ENCODE results near the gene IL27RA. TPM values are rescaled to one million over a fixed set of nuclear protein-coding genes. Genes with fewer than 3 reads are reported as not detected.

IL27RA gene
- total RNA-seq, 4 donors from 2014 or later: 4.5 to 12.8 (median 6.3) TPM

DNA sequence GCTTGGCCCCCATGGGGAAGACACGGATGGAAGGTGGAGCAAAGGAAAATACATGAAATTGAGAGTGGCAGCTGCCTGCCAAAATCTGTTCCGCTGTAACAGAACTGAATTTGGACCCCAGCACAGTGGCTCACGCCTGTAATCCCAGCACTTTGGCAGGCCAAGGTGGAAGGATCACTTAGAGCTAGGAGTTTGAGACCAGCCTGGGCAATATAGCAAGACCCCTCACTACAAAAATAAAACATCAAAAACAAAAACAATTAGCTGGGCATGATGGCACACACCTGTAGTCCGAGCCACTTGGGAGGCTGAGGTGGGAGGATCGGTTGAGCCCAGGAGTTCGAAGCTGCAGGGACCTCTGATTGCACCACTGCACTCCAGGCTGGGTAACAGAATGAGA, 20.9 kb downstream of the IL27RA start:
- ATAC-seq (ENCODE audit: low FRiP score) (no peak), DNase-seq (ENCODE audit: low spot score) (no peak)
- TF ChIP-seq, protein P1, sequence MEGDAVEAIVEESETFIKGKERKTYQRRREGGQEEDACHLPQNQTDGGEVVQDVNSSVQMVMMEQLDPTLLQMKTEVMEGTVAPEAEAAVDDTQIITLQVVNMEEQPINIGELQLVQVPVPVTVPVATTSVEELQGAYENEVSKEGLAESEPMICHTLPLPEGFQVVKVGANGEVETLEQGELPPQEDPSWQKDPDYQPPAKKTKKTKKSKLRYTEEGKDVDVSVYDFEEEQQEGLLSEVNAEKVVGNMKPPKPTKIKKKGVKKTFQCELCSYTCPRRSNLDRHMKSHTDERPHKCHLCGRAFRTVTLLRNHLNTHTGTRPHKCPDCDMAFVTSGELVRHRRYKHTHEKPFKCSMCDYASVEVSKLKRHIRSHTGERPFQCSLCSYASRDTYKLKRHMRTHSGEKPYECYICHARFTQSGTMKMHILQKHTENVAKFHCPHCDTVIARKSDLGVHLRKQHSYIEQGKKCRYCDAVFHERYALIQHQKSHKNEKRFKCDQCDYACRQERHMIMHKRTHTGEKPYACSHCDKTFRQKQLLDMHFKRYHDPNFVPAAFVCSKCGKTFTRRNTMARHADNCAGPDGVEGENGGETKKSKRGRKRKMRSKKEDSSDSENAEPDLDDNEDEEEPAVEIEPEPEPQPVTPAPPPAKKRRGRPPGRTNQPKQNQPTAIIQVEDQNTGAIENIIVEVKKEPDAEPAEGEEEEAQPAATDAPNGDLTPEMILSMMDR (IDR thresholded peaks at IDR 0.05): no peak

DNA sequence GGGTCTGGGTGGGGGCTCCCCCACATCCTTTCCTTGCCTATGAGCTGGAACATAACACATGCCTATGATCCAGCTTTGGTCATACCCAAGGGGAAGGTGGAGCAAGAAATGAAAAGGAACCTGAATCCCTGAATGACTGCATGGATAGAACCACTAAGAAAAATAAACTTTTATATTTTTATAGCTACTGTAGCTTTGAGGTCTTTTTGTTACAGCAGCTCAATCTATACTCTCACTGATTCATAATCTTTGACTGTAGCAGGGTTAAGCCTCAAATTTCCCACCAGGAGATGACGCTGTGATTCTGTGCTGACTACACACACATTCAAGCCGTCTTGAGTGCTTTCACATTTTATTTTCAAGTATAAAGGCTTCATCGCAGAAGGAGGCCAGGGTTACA, 21.5 kb downstream of the IL27RA start:
- no peak for DNase-seq (ENCODE audit: low spot score)
- ATAC-seq (ENCODE audit: low FRiP score): no peak
- TF ChIP-seq, protein P1 (IDR thresholded peaks at IDR 0.05): no peak

DNA sequence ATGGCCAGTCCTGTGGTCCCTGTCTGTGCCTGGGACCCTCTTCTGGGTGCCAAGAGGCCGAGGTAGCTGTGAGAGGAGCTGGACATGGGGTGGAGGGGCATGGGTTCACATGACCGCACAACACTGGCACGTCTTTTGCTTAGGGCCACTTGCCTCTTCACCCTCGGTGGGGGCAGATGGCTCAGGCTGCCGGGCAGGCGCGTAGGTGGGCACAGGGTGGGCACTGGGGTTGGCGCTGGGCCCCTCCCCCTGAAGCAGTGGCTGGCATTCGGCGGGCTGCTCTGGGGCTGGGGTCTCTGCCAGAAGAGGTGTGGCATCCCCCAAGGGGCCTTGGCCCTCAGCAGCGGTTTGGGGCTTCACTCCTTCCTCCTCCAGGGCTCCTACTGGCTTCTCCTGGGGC, 21.9 kb downstream of the IL27RA start:
- TF ChIP-seq, protein P1 (IDR thresholded peaks at IDR 0.05): no peak
- DNase-seq (ENCODE audit: low spot score) (no peak), ATAC-seq (ENCODE audit: low FRiP score) (no peak)

DNA sequence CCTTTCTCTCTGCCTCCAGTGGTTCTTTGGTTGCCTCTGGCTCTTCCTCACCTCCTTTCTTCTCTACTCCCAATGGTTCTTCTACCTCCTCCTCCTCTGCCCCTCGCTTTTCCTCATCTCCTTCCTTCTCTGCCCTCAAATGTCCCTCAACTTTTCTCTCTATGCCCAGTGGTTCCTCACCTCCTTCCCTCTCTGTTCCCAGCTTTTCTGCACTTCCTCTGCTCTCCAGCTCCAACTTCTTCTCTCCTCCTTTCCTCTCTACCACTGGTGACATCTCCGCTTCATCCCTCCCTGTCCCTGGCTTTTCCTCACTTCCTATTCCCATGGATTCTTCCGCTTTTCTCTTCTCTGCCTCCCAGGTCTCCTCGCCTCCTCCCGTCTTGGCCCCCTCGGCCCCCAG, 22.5 kb downstream of the IL27RA start:
- no peak for DNase-seq (ENCODE audit: low spot score)
- TF ChIP-seq, protein P1 (IDR thresholded peaks at IDR 0.05): no peak
- no peak for ATAC-seq (ENCODE audit: low FRiP score)

DNA sequence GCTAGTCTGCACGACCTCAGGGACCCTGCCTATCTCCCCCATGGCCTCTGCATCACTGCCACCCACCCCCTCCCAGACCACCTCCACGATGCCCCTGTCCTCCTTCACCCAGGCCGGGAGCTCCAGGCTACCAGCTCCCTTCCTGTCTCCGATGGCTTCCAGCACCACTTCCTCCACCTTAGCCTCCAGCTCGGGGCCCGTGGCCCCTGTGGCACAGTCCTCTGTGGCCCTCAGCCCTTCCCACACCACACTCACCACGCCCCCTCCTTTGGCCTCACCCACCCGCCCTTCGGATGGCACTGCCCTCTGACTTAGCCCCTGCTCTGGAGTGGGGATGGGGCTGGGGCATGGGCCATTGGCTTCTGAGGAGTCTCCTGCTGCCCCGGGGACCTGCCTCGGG, 23.2 kb downstream of the IL27RA start:
- DNase-seq (ENCODE audit: low spot score) (no peak), ATAC-seq (ENCODE audit: low FRiP score) (no peak)
- TF ChIP-seq, protein P1 (IDR thresholded peaks at IDR 0.05): no peak

DNA sequence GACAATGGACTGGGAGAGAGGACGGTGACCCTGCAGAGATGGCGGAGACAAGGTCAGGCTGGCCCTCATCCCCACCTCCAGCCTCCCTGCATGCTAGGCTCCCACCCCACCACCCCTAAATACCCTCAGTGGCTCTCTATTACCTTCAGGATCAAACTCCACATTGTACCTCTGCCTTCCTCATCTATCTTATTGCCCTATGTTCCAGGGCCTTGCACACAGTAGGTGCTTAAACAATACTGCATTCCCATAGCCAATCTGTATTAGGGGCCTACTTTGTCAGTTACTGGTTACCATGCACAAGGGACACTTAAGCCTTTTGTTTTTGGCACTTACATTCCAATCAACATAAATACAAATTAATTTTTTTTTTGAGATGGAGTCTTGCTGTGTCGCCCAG, 23.8 kb downstream of the IL27RA start:
- TF ChIP-seq, protein P1 (IDR thresholded peaks at IDR 0.05): no peak
- ATAC-seq (ENCODE audit: low FRiP score): no peak
- no peak for DNase-seq (ENCODE audit: low spot score)

DNA sequence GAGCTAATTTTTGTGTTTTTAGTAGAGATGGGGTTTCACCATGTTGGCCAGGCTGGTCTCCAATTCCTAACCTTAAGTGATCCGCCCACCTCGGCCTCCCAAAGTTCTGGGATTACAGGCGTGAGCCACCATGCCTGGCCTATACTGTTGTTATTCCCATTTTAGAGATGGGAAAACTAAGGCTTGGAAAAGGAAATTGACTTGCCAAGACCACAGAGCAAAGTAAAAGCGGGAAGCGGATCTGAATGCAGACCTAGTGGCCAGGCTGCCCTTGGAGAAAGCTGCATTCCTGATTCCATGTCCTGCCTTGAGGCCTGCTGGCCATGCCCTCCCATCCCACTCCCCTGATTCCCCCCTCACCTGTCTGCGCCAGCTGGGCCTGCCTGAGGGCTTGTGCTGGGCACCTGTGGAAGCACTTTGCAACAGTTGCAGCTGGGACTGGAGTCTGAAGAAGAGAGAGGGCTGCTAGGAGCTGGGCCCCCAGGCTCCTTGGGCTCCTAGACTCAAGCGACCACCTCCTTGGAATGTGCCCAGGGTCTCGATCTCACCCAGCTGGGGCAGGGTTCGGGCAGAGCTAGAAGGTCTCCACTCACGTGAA, 24.6 kb downstream of the IL27RA start:
- no peak for ATAC-seq (ENCODE audit: low FRiP score)
- TF ChIP-seq, protein P1 (IDR thresholded peaks at IDR 0.05): no peak
- DNase-seq (ENCODE audit: low spot score): no peak

Measured in omental fat pad (tissue), 4 donors.